ENCODE data around the gene NQO1. TPM values are rescaled to one million over a fixed set of nuclear protein-coding genes. Genes with fewer than 3 reads are reported as not detected.
A peak's percentile ranks its signal among the peaks of the same experiment; 100 is the strongest.

Gene NQO1
- total and polyA plus RNA-seq, 9 of the 15 experiments (the other 6 are each of a cell fraction or from before 2014, with no cell fraction given): 96.7 to 198 (median 122) TPM

GRCh38 chr16:69726313-69727060 lies at the start of gene NQO1 (continued):
- TF ChIP-seq ATF1 (CRISPR knock-in tag; IDR thresholded peaks at IDR 0.05) (no peak), ATF1 (tag; IDR thresholded peaks at IDR 0.05) (peak; percentile 42), ZNF146 (CRISPR knock-in tag; IDR thresholded peaks at IDR 0.05; ENCODE audit: unreplicated experiment) (no peak), MAZ (CRISPR knock-in tag; conservative IDR thresholded peaks at IDR 0.05 in 1 of 2, IDR thresholded peaks at IDR 0.05 in 1 of 2) (peak; percentile 19 to 56; a peak in 2 of 4 replicates), LARP7 (IDR thresholded peaks at IDR 0.05) (no peak), PREB (CRISPR knock-in tag; IDR thresholded peaks at IDR 0.05) (no peak), JUND (IDR thresholded peaks at IDR 0.05; ENCODE audit: borderline replicate concordance, low read depth, low read length) (peak; percentile 50; the same call in 1 of the 2 replicates), JUND (tag; IDR thresholded peaks at IDR 0.05; ENCODE audit: borderline replicate concordance, low read depth, low read length) (no peak; the same call in 2 of the 3 replicates), HLTF (IDR thresholded peaks at IDR 0.05) (no peak), POLR2G (IDR thresholded peaks at IDR 0.05; ENCODE audit: low read depth, low read length) (peak; percentile 99), CCAR2 (IDR thresholded peaks at IDR 0.05; ENCODE audit: low read depth, low read length) (no peak), GTF2E2 (tag; IDR thresholded peaks at IDR 0.05) (no peak; the same call in 1 of the 2 replicates), CHD4 (IDR thresholded peaks at IDR 0.05; ENCODE audit: insufficient read depth, insufficient replicate concordance, low read depth, low read length, poor library complexity, severe bottlenecking) (peak; percentile 17), ZNF232 (CRISPR knock-in tag; IDR thresholded peaks at IDR 0.05) (no peak), ZNF197 (CRISPR knock-in tag; IDR thresholded peaks at IDR 0.05; ENCODE audit: low read depth) (peak; percentile 54; the same call in 1 of the 2 replicates), ZNF253 (CRISPR knock-in tag; conservative IDR thresholded peaks at IDR 0.05) (no peak), ZNF184 (CRISPR knock-in tag; IDR thresholded peaks at IDR 0.05) (no peak), THRAP3 (IDR thresholded peaks at IDR 0.05; ENCODE audit: borderline replicate concordance) (no peak), TEAD4 (IDR thresholded peaks at IDR 0.05; ENCODE audit: low read length) (peak; percentile 22; the same call in 1 of the 2 replicates), TEAD4 (CRISPR knock-in tag; IDR thresholded peaks at IDR 0.05; ENCODE audit: borderline replicate concordance) (no peak), ZNF436 (CRISPR knock-in tag; IDR thresholded peaks at IDR 0.05) (no peak), GABPB2 (CRISPR knock-in tag; conservative IDR thresholded peaks at IDR 0.05) (no peak)
- TF ChIP-seq, protein P1, sequence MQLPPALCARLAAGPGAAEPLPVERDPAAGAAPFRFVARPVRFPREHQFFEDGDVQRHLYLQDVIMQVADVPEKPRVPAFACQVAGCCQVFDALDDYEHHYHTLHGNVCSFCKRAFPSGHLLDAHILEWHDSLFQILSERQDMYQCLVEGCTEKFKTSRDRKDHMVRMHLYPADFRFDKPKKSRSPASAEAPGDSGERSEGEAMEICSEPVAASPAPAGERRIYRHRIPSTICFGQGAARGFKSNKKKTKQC (CRISPR knock-in tag; IDR thresholded peaks at IDR 0.05): no peak; the same call in none of the 2 replicates
- TF ChIP-seq, protein P2, sequence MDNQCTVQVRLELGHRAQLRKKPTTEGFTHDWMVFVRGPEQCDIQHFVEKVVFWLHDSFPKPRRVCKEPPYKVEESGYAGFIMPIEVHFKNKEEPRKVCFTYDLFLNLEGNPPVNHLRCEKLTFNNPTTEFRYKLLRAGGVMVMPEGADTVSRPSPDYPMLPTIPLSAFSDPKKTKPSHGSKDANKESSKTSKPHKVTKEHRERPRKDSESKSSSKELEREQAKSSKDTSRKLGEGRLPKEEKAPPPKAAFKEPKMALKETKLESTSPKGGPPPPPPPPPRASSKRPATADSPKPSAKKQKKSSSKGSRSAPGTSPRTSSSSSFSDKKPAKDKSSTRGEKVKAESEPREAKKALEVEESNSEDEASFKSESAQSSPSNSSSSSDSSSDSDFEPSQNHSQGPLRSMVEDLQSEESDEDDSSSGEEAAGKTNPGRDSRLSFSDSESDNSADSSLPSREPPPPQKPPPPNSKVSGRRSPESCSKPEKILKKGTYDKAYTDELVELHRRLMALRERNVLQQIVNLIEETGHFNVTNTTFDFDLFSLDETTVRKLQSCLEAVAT (IDR thresholded peaks at IDR 0.05): no peak
- TF ChIP-seq, protein P3, sequence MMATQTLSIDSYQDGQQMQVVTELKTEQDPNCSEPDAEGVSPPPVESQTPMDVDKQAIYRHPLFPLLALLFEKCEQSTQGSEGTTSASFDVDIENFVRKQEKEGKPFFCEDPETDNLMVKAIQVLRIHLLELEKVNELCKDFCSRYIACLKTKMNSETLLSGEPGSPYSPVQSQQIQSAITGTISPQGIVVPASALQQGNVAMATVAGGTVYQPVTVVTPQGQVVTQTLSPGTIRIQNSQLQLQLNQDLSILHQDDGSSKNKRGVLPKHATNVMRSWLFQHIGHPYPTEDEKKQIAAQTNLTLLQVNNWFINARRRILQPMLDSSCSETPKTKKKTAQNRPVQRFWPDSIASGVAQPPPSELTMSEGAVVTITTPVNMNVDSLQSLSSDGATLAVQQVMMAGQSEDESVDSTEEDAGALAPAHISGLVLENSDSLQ (IDR thresholded peaks at IDR 0.05): peak; percentile 60

Data from K562 (cell line).